Testis (tissue), 2 donors: ENCODE results near the gene OR2L13.

Source experiments
- CTCF ChIP-seq, 3 experiments: fragments of 450-650 bp in 2 of 3; fragments of 200-600 bp in 1 of 3; sonication (generic) in 1 of 3; IDR thresholded peaks; one replicate each; pipeline ENCODE4 v1.5.1; 2016 to 2019; ENCODE audit warnings: antibody characterized with exemption in 3 of 3, mild to moderate bottlenecking in 2 of 3, moderate library complexity in 1 of 3
- POLR2A ChIP-seq: fragments of 450-650 bp; IDR thresholded peaks from one replicate; pipeline ENCODE4 v1.6.1; 2017; ENCODE audit warnings: antibody characterized with exemption, mild to moderate bottlenecking, moderate library complexity

GRCh38 chr1:248098529-248098928 lies 3.5 kb downstream of the OR2L13 start:
- TF ChIP-seq CTCF (IDR thresholded peaks at IDR 0.05) (no peak), POLR2A (no peak)
